ENCODE measurements around the gene GALNT14. TPM values are rescaled to one million over a fixed set of nuclear protein-coding genes. Genes with fewer than 3 reads are reported as not detected.
A peak's percentile ranks its signal among the peaks of the same experiment; 100 is the strongest.

GALNT14 gene
- total and polyA plus RNA-seq, 9 of the 15 experiments (the other 6 are each of a cell fraction or from before 2014, with no cell fraction given) = 0.11 TPM; not detected in 8

- POLR2A ChIA-PET = no interaction called here
- 0% methylated on average over 13 of the region's 13 CpGs for WGBS (ENCODE audit: insufficient coverage, low coverage, missing lambda C conversion rate)
- no peak for TF ChIP-seq ZNF592 (IDR thresholded peaks at IDR 0.05)
- TF ChIP-seq SIRT6 (IDR thresholded peaks at IDR 0.05; ENCODE audit: low read depth, low read length) = no peak
- TF ChIP-seq HEY1 (CRISPR knock-in tag; IDR thresholded peaks at IDR 0.05; ENCODE audit: borderline replicate concordance) = no peak
- TF ChIP-seq E2F5 (CRISPR knock-in tag; IDR thresholded peaks at IDR 0.05) = no peak
- TF ChIP-seq HNRNPLL (IDR thresholded peaks at IDR 0.05; ENCODE audit: low read depth, low read length, poor library complexity, severe bottlenecking) = no peak
- TF ChIP-seq CLOCK (CRISPR knock-in tag; IDR thresholded peaks at IDR 0.05; ENCODE audit: borderline replicate concordance) = no peak
- TF ChIP-seq ZNF41 (CRISPR knock-in tag; conservative IDR thresholded peaks at IDR 0.05) = no peak
- TF ChIP-seq CBFA2T2 (conservative IDR thresholded peaks at IDR 0.05) = no peak
- TF ChIP-seq MED1 (CRISPR knock-in tag; IDR thresholded peaks at IDR 0.05; ENCODE audit: borderline replicate concordance) = no peak
- no peak for TF ChIP-seq ETV5 (CRISPR knock-in tag; IDR thresholded peaks at IDR 0.05; ENCODE audit: low read depth)
- no peak for TF ChIP-seq GATA2 (CRISPR knock-in tag; IDR thresholded peaks at IDR 0.05)
- TF ChIP-seq ZNF121 (CRISPR knock-in tag; conservative IDR thresholded peaks at IDR 0.05) = no peak
- no peak for TF ChIP-seq ZNF695 (CRISPR knock-in tag; IDR thresholded peaks at IDR 0.05)
- no peak for TF ChIP-seq NFIX (CRISPR knock-in tag; IDR thresholded peaks at IDR 0.05; ENCODE audit: low read depth)
- no peak for TF ChIP-seq FOXM1 (IDR thresholded peaks at IDR 0.05; ENCODE audit: low read depth)
- TF ChIP-seq FOXM1 (CRISPR knock-in tag; IDR thresholded peaks at IDR 0.05; ENCODE audit: low read depth) = no peak
These were observed 240.7 kb downstream of the GALNT14 start for GRCh38 chr2:30897539-30897938.

More at GRCh38 chr2:30897539-30897938, 240.7 kb downstream of the GALNT14 start:
- intact Hi-C loops (cut with micrococcal nuclease) (no loop called here), in situ Hi-C loops (cut with MboI) (no loop called here)
- Histone ChIP-seq H2AFZ (ENCODE audit: low read depth, low read length) (no peak overlapping the region), H3K36me3 (ENCODE audit: control insufficient read depth, insufficient read depth, low read length) (no peaks in the 10 kb centered on the region), H3K4me2 (ENCODE audit: insufficient read depth, low read length) (no peak overlapping the region), H4K20me1 (replicated peaks; ENCODE audit: control insufficient read depth, insufficient read depth, low read length) (no peaks in the 10 kb centered on the region), H3K79me2 (ENCODE audit: control insufficient read depth, insufficient read depth, low read length) (no peaks in the 10 kb centered on the region), H3K27ac (ENCODE audit: extremely low read depth, low read depth, low read length) (no peak overlapping the region), H3K4me3 (no peak overlapping the region), H3K4me1 (replicated peaks in 1 of 2; ENCODE audit: control insufficient read depth in 2 of 2, insufficient read depth in 2 of 2, low read length in 2 of 2) (no peaks in the 10 kb centered on the region), H3K9ac (ENCODE audit: insufficient read depth in 1 of 2, low read depth in 2 of 2, low read length in 2 of 2) (no peak overlapping the region), H3K9me1 (ENCODE audit: control insufficient read depth, insufficient read depth, low read length) (no peaks in the 10 kb centered on the region), H3K9me3 (replicated peaks; ENCODE audit: control insufficient read depth, insufficient read depth, low read depth, low read length) (no peaks in the 10 kb centered on the region), H3K27me3 (ENCODE audit: control insufficient read depth in 2 of 2, insufficient read depth in 2 of 2, low read length in 2 of 2) (peaks cover 9 to 33% of the 10 kb centered on the region in 2 experiments; a peak in 3 of 5 replicates)
- DNase-seq (ENCODE audit: extremely low read depth in 1 of 4, low spot score in 3 of 4) = no peak
- CTCF ChIA-PET (ENCODE audit: low intra/inter-chr PET ratio) = no interaction called here
- FAIRE-seq = no peak
- ATAC-seq = peak; percentile 32; the same call in 1 of the 3 replicates
- BruUV-seq (replicated peaks) = no TSS peak
